Bronchial epithelial cell (primary cell): ENCODE data around the gene CMC4. TPM values are rescaled to one million over a fixed set of nuclear protein-coding genes. Genes with fewer than 3 reads are reported as not detected.

Experiments used
- DNase-seq: peaks from one replicate; pipeline ENCODE4 v3.0.0-alpha.2; 2010; ENCODE audit warnings: low read depth
- FAIRE-seq: peaks from 2 replicates; lab custom pipeline; 2011; peaks lifted over from hg19 to GRCh38; lab: Jason Lieb, UNC
- H3K27me3 ChIP-seq: 2 replicates; pipeline ENCODE4 v1.5.1; 2011; ENCODE audit warnings: low read length; ENCODE audit not compliant: control insufficient read depth, insufficient read depth
- H3K36me3 ChIP-seq: 2 replicates; pipeline ENCODE4 v1.5.1; 2011; ENCODE audit warnings: low read length; ENCODE audit not compliant: control insufficient read depth, insufficient read depth
- H3K4me3 ChIP-seq: 2 replicates; pipeline ENCODE4 v1.5.1; 2011; ENCODE audit warnings: mild to moderate bottlenecking, low read depth, low read length, control low read depth
- total RNA-seq: library from RNA; depleted of rRNA; stranded (reverse); fragments of >200 nt; gene quantifications from 2 replicates; pipeline ENCODE4 v1.2.1, GENCODE V29; 2014
- TF ChIP-seq, protein P1 (sequence below): IDR thresholded peaks from 2 replicates; pipeline ENCODE4 v1.5.1; 2011; ENCODE audit warnings: mild to moderate bottlenecking, moderate library complexity, low read length, control low read depth, inconsistent platforms; ENCODE audit not compliant: insufficient read depth, severe bottlenecking

The CMC4 gene
- total RNA-seq, 1 donor from 2014 or later, result 16.1 TPM

DNA sequence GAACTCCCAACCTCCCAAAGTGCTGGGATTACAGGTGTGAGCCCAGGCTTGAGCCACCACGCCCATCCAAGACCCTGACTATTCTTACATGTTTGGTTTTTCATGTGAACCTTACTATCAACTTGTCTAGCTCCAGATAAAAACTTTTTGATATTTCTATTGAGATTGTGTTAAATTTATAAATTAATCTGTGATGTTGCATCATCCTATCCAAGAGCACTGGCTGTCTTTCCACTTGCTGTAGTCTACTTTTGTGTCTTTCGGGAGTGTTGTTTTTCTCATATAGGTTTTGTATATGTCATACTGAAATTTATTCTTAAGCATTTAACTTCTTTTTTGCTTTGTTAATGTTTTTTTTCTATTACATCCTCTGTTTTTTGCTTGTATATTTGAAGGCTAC is 35.0 kb upstream of the CMC4 start:
- no peaks in the 10 kb centered on the region for H3K27me3 ChIP-seq
- H3K4me3 ChIP-seq, result no peak overlapping the region
- no peak for DNase-seq
- H3K36me3 ChIP-seq, result no peaks in the 10 kb centered on the region
- no peak for FAIRE-seq
- TF ChIP-seq, protein P1, sequence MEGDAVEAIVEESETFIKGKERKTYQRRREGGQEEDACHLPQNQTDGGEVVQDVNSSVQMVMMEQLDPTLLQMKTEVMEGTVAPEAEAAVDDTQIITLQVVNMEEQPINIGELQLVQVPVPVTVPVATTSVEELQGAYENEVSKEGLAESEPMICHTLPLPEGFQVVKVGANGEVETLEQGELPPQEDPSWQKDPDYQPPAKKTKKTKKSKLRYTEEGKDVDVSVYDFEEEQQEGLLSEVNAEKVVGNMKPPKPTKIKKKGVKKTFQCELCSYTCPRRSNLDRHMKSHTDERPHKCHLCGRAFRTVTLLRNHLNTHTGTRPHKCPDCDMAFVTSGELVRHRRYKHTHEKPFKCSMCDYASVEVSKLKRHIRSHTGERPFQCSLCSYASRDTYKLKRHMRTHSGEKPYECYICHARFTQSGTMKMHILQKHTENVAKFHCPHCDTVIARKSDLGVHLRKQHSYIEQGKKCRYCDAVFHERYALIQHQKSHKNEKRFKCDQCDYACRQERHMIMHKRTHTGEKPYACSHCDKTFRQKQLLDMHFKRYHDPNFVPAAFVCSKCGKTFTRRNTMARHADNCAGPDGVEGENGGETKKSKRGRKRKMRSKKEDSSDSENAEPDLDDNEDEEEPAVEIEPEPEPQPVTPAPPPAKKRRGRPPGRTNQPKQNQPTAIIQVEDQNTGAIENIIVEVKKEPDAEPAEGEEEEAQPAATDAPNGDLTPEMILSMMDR, result no peak

DNA sequence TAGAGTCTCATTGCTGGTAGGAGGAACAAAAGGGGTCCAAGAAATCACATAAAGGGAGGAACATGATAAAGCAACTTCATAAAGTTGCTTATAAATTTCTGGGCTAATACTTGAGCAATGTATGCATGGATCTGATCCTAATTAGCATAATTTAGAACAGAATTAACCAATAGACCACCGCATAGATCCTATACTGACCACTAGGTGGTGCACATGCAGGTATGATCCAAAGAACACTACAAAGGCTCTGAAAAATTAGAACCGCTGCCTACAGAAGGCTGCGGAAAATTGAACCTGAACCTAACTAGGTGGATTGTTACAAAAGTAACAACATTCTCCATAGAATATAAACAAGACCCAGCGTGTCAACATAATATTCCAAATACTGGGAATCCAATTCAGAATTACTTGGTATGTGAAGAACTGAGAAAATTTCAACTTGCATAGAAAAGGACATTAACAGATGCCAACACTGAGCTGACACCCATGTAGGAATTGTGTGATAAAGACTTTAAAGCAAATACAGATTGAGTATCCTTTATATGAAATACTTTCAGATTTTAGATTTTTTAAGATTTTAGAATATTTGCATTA is 23.6 kb upstream of the CMC4 start:
- FAIRE-seq (no peak), DNase-seq (peak; percentile 45)
- Histone ChIP-seq H3K4me3 (no peak overlapping the region), H3K36me3 (no peaks in the 10 kb centered on the region), H3K27me3 (no peaks in the 10 kb centered on the region)
- TF ChIP-seq, protein P1, result peak; percentile 51

DNA sequence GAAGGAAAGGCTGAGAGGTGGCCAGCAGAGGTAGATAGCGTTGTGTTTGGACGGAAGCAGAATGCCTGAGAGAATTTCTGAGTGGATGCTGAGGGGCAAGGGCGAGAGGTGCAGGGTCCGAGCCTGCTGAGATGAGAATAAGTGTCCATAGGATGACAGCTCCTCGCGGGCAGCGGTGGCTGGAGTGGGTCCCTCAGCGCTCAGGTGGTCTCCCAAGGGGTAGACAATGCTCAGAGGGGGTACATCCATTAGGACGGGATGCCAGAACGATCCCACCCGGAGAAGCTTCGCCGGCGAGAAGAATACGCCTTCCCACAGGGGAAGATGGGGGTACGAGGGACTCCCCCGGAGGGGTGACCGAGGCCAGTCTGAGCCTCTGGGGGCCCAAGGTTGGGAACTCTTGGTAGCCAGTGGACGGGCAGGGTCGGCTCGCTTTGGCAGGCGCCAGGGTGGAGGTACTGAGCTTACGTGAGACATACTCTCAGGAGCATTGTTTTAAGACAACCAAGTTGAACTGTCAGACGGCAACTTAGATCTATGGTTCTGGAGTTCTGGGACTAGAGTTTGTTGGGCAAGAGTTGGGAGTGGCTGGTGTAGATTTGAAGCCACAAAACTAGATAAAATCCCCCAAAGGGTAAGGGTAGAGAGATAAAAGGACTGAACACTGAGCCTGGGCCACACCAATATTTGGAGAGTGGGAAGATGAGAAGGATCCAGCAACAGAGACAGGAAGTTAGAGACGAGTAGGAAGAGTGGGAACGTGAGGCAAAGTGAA is 16.2 kb upstream of the CMC4 start:
- Histone ChIP-seq H3K36me3 (no peaks in the 10 kb centered on the region), H3K27me3 (no peaks in the 10 kb centered on the region), H3K4me3 (no peak overlapping the region)
- FAIRE-seq (no peak), DNase-seq (no peak)
- TF ChIP-seq, protein P1, result no peak

GRCh38 chrX:155086202-155086840 is 15.4 kb upstream of the CMC4 start:
- Histone ChIP-seq H3K27me3 (no peaks in the 10 kb centered on the region), H3K36me3 (no peaks in the 10 kb centered on the region), H3K4me3 (no peak overlapping the region)
- no peak for FAIRE-seq
- DNase-seq, result no peak
- TF ChIP-seq, protein P1, result peak; percentile 57

GRCh38 chrX:155071694-155072280 is 851 bp upstream of the CMC4 start:
- DNase-seq (no peak), FAIRE-seq (no peak)
- Histone ChIP-seq H3K36me3 (no peaks in the 10 kb centered on the region), H3K27me3 (no peaks in the 10 kb centered on the region), H3K4me3 (peak overlapping the region; percentile 55)
- TF ChIP-seq, protein P1, result no peak
